Stimulated activated CD4-positive, alpha-beta T cell treated with anti-CD3 and anti-CD28 coated beads, Interleukin-4, amount 100 ng/mL, for 1 hour (primary cell): ENCODE results near the gene PIH1D1.
"Not testable (repeated sequence)": the region's sequence is repeated elsewhere in the genome, so short reads cannot be mapped to it uniquely, and the experiment has no call there.

Source experiments
- DNase-seq: peaks from one replicate; pipeline ENCODE4 v3.0.0-alpha.2; 2020

PIH1D1 gene

DNA sequence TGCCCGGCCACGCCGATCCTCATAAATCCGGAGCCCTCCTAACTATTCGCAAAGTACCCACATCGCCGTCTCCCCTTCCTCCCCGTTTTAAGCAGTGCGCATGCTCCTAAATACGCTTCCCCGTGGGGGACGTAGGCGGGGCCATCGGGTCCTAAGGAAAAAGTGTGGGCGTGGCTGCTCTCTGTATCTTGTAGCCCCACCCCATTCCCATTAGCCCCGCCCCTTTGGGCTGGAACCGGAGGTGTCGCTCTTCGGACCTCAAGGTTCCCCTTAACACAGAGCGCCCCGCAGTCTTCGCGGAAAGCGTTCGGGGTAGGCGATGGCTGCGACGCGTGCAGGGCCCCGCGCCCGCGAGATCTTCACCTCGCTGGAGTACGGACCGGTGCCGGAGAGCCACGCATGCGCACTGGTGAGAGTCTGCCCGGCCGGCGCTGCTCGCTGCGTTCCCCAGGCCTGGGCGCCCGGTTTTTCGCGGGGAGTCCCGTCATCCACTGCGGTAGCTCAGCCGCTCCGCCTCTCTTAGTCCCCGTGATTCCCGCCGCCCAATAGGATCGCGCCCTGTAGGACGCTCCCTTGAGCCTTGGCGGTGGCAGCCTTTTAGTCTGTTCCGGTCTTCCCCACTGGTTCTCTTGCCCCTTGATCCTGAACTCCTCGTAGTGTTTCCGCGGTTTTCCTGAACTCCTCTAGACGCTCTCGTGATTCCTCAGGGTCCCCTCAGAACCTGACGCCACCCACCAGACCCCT, 1.6 kb upstream of the PIH1D1 start, which contains the start of gene ALDH16A1:
Gene ALDH16A1 (plus strand): TSS at position 213 of the 744 bp plus-strand sequence. CDS start 107 bp downstream, at position 320.
- DNase-seq: peak; percentile 97

GRCh38 chr19:49450405-49450804, 1.2 kb downstream of the PIH1D1 start:
- no peak for DNase-seq

DNA sequence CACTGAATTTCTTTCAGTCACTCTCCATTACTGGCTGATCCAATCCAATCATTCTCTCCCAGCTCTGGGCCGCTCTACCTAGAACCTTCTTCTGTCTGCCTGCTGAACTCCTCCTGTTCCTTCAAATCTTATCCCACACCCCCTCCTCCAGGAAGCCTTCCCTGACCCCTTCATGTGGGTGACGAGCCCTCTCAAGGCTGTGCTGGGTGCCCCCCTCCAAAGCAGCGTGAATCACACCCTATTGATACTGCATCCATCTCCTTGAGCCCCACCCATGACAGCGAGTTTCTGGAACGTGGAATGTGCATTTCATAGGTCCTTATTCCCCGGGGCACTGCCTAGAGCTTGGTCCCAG, 3.2 kb downstream of the PIH1D1 start:
- DNase-seq: no peak

DNA sequence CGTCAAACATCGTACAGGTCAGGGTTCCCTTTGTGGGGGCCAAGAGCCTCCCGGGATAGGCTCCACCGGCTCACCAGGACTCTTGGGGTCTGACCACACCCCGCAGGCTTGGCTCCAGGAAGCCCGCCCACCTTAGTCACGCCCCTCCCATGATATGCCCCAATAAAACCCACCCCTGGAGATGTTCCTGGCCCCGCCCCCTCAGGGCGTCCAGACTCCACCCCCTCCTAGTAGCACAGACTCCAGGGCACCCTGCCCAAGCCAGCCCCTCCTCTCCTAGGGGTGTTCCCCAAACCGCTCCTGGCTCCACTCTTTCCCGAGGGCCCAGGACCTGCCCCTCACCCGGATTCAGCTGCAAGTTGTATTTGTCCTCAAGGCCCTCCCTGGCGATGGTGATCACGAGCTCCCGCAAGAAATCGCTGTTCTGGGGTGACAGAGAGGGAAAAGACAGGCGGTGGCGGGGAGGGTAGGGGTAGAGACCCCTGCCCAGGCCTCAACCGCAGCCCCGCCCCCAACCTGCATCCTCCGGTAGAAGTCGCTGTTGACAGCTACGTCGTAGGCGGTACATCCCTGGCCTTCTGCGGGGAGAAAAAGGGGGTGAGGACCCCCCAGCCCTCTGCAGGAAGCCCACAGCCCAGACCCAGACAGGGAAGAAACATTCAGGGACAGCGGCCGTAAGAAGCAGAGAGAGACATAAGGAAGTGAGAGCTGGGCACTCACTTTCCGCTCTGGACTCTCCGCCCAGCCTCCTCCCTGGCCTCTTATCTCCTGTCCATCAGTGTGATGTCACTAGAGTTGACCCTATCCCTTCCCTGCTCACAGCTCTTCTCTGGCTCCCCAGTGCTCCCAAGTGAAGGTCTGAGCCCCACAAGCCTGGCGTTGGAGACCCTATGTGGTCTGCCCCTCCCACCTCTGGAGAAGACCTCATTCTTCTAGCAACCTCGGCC, 3.9 kb downstream of the PIH1D1 start:
- DNase-seq: peak; percentile 29

GRCh38 chr19:49445997-49446396, 5.6 kb downstream of the PIH1D1 start:
- no peak for DNase-seq

- not testable (repeated sequence) for DNase-seq
Observed at GRCh38 chr19:49444100-49444700, 7.4 kb downstream of the PIH1D1 start.

GRCh38 chr19:49443366-49444099, 8.1 kb downstream of the PIH1D1 start:
- peak; percentile 94 for DNase-seq

DNA sequence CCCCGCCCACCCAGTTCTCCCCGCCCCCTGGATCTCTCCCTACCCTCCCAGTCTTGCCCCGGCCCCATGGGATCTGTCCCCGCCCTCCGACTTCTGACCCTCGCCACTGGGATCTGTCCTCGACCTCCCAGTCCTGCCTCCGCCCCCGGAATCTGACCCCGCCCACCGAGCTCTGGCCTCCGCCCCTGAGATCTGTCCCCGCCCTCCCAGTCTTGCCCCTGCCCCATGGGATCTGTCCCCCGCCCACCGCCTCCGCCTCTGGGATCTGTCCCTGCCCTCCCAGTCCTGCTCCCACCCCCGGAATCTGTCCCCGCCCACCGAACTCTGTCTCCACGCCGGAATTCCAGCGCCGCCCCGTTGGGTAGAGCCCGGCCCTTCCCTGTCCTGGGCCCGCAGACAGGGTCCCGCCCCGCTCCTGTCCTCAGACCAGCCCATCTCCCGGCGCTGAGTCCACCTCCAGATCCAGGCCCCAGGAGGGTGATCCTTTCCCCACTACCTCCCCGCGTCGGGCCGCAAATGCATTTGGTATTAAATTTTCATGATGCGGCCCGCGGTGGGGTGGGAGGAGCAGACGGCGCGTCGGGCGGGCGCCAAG, 8.7 kb downstream of the PIH1D1 start:
- DNase-seq: peak; percentile 56

DNA sequence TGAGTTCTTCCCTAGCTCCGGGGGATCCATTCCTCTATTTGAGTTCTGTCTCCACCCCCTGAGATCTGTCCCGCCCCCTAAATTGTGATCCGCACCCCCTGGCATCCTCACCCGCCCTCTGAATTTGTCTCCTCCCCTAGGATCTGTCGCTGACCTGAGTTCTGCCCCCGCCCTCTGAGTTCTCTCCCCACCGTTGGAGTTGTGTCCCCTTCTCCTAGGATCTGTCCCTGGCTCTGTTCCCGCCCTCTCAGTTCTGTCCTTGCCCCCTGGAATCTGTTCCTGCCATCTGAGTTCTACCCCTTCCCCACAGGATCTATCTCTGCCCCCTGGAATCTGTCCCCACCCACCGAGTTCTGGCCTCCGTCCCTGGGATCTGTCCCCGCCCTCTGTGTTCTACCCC, 9.3 kb downstream of the PIH1D1 start:
- DNase-seq: no peak

DNA sequence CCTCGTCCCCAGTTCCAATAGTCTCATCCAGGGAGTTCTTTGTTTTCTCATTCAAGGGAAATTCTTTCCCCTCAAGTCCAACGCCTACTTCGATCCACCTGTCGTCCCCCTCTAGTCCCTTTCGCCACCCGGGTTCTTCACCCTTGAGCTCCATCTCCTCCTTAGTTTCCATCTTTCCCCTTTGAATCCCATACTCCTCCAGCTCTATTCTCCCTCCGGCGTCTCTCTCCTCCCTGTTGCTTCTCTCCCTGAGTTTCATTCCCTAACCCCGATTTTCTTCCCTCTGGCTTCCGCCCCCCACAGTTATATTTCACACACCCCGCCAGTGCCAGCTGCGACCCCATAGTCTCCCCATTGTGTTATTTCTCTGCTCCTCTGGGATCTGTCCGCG, 9.7 kb downstream of the PIH1D1 start:
- DNase-seq: no peak

GRCh38 chr19:49441210-49441959, 10.2 kb downstream of the PIH1D1 start, which contains the start of gene SLC17A7:
Gene SLC17A7, minus strand, starts transcription at chr19:49441527. Its CDS starts 148 bp downstream, at chr19:49441379.
- peak; percentile 51 for DNase-seq

GRCh38 chr19:49440439-49441209, 11.0 kb downstream of the PIH1D1 start:
- DNase-seq: no peak

GRCh38 chr19:49439836-49440235, 11.8 kb downstream of the PIH1D1 start:
- no peak for DNase-seq

- no peak for DNase-seq
Observed at GRCh38 chr19:49438261-49438660, 13.4 kb downstream of the PIH1D1 start.

GRCh38 chr19:49437231-49437630, 14.4 kb downstream of the PIH1D1 start:
- no peak for DNase-seq

DNA sequence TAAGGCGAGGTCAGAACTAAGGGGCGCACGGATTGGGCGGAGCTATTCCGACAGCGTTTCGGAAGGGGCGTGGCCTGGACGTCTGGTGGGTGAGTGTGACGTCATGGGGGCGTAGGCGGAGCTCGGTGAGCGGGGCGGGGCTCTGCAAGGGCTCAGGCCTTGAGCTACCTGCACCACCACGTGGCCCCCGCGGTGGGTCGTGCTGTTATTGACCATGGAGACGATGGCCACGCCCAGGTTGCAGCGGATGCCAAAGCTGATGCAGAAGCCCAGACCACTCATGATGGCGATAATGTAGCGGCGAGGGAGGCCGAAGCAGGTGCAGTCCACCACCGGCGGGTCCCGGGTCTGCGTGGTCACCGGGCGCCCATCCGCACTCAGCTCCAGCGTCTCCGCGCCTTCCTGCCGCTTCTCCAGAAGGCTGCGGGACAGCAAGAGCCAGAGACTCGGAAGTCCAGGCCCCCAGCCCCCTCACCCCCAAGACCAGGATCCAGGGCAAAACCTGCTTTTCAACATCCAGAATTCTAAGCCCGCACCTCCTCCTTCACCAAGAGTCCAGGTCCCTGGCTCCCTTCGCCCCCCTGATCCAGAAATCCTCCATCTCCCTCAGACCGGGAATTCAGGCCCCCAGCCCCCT, 15.1 kb downstream of the PIH1D1 start:
- DNase-seq: peak; percentile 64

- DNase-seq: no peak
Observed at GRCh38 chr19:49435670-49436069, 15.9 kb downstream of the PIH1D1 start.

- no peak for DNase-seq
Observed at GRCh38 chr19:49434907-49435583, 16.6 kb downstream of the PIH1D1 start.

DNA sequence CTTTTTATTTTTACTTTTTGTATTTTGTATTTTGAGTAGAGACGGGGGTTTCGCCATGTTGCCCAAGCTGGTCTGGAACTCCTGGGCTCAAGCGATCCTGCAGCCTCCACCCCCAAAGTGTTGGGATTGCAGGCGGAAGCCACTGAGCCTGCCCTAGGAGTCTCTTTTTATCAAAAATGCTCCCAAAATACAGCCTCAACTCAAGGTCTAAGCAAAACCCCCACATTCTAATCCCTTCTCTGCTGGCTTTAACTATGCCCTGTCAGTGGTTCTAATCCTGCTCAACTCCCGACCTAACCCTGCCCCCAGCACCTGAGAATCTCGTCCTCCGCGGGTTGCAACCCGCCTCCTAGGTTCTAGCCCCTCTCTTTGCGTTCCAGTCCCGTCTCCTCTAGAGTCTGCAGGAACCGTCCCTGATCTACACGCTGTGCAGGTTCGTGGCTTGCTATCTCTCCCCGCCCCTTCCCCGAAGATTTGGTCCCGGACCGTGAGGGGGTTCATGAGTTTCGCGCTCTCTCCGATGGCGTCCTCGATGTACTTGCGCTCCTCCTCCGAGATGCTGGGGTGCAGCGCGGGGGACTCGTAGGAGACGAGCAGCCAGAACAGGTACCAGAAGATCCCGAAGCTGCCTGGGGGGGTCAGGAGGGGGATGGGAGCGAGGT, 18.2 kb downstream of the PIH1D1 start:
- no peak for DNase-seq
